Caki2 (cell line): ENCODE results near the gene IGSF23. TPM values are rescaled to one million over a fixed set of nuclear protein-coding genes. Genes with fewer than 3 reads are reported as not detected.
"Not testable (repeated sequence)": the region's sequence is repeated elsewhere in the genome, so short reads cannot be mapped to it uniquely, and the experiment has no call there.

Experiments used
- DNase-seq: peaks from one replicate; pipeline ENCODE4 v3.0.0-alpha.2; 2015; ENCODE audit warnings: low read depth
- in situ Hi-C: cut with HindIII; loops from 2 replicates; pipeline ENCODE4 v1.10.0; 2016; ENCODE audit warnings: low sequenced_read_pairs, low pct_unique_long_range_greater_than_20kb, mixed read lengths
- total RNA-seq: library from RNA; depleted of rRNA; stranded (reverse); fragments of >200 nt; shearing (Covaris generic); gene quantifications from 2 replicates; pipeline ENCODE4 v1.2.3, GENCODE V29; 2014; ENCODE audit warnings: low replicate concordance

Gene IGSF23
- total RNA-seq, 1 experiment from 2014 or later: not detected

DNA sequence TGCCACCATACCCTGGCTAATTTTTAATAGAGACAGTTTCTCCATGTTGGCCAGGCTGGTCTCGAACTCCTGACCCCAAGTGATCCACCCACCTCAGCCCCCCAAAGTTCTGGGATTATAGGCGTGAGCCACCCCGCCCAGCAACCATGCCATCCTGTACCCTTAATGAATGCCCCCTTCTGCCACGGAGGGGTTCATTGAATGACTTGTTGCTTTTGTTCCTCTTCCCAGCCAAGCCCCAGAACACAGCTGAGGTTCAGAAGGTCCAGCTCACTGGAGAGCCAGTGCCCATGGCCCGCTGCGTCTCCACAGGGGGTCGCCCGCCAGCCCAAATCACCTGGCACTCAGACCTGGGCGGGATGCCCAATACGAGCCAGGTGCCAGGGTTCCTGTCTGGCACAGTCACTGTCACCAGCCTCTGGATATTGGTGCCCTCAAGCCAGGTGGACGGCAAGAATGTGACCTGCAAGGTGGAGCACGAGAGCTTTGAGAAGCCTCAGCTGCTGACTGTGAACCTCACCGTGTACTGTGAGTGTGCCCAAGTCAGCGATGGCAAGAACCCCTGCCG lies 36.3 kb downstream of the IGSF23 start:
- DNase-seq: no peak
- in situ Hi-C loops: no loop called here

DNA sequence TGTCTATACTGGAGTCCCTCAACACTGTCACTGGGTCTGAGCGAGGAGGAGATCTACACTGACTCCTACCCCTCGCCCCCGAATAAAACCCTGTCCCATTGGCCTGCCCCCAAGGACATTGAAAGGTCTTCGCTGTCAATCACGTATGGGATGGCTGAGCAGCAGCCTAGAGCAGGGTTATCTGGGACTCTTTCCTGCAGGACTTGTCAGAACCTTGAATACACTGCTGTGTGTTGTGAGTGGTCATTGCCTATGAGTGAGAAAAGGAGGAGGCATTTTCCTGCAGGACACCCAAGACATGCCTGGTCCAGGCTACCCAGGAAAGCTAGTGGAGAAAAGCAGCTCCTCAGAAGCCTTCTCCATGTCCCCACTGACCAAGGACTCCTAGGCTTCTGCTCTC lies 40.0 kb downstream of the IGSF23 start:
- no peak for DNase-seq
- in situ Hi-C loops: no loop called here

DNA sequence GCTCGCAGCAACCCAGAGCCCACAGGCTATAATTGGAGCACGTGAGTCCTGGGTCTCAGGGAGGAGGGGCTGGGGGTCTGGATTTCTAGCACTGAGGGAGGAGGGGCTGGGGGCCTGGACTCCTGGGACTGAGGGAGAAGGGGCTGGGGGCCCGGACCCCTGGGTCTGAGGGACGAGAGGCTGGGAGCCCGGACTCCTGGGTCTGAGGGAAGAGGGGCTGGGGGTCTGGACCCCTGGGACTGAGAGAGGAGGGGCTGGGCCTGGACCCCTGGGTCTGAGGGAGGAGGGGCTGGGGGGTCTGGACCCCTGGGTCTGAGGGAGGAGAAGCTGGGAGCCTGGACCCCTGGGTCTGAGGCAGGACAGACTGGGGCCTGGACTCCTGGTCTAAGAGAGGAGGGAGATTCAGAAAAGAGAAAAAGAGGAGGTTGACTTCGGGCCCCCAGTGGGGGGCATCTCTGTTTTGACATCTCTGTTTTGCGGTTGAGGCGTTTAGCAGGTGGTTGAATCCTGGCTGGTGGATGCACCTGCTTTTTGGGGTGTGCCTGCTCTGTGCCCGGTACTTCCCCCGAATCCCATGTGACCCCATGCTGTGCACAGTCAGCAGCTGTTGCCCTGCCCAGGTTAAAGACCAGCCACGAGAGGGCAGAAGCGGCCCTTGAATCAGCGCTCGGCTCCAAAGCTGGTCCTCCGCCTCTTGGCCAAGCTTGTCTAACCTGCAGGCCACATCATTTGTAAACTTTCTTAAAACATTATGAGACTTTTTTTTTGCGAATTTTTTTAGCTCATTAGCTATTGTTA lies 40.8 kb downstream of the IGSF23 start:
- in situ Hi-C loops: no loop called here
- no peak for DNase-seq

- DNase-seq: no peak
- in situ Hi-C loops: no loop called here
These were observed 44.0 kb downstream of the IGSF23 start for GRCh38 chr19:44657211-44657921.

DNA sequence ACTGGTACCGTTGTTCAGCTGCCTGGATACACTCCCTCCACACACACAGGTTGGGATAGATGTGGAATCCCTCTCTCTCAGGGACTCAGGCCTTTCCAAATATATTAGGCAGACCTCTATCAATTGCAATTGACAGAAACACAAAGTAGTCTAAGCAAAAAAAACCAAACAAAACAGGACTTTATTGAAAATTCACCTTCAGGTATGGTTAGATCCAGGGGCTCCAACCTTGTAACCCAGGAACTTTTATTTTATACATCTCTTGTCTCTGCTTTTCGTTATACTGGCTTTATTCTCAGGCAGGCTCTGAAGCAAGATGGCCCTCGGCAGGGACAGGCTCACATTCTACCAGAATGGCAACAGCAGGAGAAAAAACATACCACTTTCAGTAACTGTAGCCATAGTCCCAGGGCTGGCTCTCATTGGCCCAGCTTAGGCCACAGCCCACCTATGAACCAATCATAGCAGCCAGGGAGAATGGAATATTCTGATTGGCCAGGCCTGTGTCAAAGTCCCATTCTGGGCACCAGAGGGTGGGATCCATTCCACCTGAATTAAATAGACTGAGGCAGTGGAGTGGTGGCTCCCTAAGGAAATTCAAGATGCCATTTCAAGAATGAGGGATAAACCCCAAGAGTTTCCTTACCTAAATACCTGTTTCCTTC lies 44.8 kb downstream of the IGSF23 start:
- in situ Hi-C loops: no loop called here
- no peak for DNase-seq

- no peak for DNase-seq
- in situ Hi-C loops: no loop called here
These were observed 46.7 kb downstream of the IGSF23 start for GRCh38 chr19:44660081-44660480.

GRCh38 chr19:44661205-44661604 lies 47.8 kb downstream of the IGSF23 start:
- in situ Hi-C loops: no loop called here
- no peak for DNase-seq

GRCh38 chr19:44661904-44662303 lies 48.5 kb downstream of the IGSF23 start:
- no peak for DNase-seq
- in situ Hi-C loops: no loop called here

DNA sequence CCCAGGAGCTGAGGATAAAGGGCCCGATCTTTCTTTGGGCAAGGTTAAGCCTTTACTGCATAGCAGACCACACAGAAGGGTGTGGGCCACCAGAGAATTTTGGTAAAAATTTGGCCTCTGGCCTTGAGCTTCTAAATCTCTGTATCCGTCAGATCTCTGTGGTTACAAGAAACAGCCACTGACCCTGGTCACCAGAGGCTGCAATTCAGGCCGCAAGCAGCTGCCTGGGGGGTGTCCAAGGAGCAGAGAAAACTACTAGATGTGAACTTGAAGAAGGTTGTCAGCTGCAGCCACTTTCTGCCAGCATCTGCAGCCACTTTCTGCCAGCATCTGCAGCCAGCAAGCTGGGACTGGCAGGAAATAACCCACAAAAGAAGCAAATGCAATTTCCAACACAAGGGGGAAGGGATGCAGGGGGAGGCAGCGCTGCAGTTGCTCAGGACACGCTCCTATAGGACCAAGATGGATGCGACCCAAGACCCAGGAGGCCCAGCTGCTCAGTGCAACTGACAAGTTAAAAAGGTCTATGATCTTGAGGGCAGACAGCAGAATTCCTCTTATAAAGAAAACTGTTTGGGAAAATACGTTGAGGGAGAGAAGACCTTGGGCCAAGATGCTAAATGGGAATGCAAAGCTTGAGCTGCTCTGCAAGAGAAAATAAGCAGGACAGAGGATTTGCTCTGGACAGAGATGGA lies 49.5 kb downstream of the IGSF23 start:
- no peak for DNase-seq
- in situ Hi-C loops: no loop called here

DNA sequence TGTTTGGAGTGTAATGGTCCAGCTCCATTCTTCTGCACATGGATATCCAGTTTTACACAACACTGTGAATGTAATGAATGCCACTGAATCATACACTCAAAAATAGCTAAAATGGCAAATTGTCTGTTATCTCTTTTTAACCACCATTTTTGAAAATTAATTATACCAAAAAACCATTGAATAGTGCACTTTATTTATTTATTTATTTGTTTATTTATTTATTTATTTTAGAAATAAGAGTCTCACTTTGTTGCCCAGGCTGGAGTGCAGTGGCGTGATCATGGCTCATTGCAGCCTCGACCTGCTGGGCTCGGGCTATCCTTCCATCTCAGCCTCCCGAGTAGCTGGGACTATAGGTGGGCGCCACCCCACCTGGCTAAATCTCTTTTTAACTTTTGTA lies 50.6 kb downstream of the IGSF23 start:
- in situ Hi-C loops: no loop called here
- no peak for DNase-seq

DNA sequence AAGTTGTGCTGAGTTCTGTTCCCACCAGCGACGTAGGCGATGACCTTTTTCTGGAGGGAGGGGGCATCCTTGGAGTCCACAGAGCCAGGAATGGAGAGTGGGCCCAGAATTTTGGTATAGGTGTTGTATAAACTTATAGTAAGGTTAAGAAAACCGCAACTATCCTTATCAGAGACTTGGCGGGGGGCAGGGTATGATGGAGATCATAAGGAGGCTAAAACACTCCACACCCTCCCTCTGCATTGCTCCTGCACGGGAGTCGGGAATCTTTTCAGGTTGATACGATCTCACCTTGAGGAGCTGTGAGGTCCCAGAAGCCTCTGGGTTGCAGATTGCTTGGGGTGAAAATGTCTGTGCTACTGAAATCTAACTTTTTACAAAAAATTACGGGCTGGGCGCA lies 51.6 kb downstream of the IGSF23 start:
- in situ Hi-C loops: no loop called here
- DNase-seq: no peak

GRCh38 chr19:44666852-44667556 lies 53.6 kb downstream of the IGSF23 start:
- in situ Hi-C loops: no loop called here
- DNase-seq: no peak

DNA sequence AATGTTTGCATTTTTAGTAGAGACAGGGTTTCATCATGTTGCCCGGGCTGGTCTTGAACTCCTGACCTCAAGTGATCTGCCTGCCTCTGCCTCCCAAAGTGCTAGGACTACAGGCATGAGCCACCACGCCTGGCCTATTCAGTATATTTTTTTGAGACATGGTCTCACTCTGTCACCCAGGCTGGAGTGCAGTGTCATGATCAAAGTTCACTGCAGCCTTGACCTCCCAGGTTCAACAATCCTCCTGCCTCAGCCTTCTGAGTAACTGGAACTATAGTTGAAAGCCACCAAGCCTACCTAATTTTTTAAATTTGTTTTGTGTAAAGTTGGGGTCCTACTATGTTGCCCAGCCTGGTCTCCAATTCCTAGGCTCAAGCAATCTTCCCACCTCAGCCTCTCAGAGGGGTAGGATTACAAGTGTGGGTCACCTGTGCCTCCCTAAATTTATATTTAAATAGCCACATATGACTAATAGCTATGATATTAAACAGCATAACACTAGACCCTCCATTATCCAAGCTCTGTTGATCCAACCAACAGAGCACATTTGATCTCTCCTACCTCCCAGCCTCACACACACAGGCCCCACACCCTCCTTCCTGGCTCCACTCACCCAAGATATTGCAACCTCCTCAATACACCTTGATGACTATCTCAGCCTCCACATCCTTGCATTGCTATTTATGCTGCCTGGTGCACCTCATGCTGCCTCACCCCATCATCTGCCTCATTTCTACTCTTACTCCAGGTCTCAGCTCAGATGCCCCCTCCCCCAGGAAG lies 55.8 kb downstream of the IGSF23 start:
- in situ Hi-C loops: no loop called here
- DNase-seq: no peak

GRCh38 chr19:44670027-44670426 lies 56.7 kb downstream of the IGSF23 start:
- DNase-seq, in situ Hi-C loops: not testable (repeated sequence)

GRCh38 chr19:44671400-44671799 lies 58.0 kb downstream of the IGSF23 start, which contains the start of gene CEACAM19:
TSS of gene CEACAM19 (plus strand) at chr19:44671482. CDS start at chr19:44671932, 450 bp downstream.
- in situ Hi-C loops: no loop called here
- no peak for DNase-seq

DNA sequence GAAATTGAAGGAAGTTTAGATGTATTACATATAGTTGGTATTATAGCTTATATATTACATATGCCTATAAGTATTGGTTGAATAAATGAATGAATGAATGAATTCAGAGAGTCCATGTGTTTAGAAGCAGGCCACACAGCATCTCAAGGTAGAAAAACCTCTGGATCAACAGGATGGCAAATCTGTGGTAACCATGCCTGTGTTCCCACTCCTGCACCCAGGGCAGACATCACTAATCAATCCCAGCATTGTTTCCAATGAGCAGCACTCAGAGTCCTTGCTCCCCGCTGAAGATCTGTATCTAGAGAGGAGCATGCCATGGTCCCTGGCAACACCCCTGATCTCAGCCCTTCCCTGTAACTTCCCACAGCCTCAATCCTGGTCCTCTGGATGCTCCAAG lies 58.9 kb downstream of the IGSF23 start:
- in situ Hi-C loops: no loop called here
- DNase-seq: no peak

GRCh38 chr19:44673510-44673909 lies 60.1 kb downstream of the IGSF23 start:
- no peak for DNase-seq
- in situ Hi-C loops: no loop called here
